Measurements from ENCODE around the gene ACOT11.

Gene ACOT11

DNA sequence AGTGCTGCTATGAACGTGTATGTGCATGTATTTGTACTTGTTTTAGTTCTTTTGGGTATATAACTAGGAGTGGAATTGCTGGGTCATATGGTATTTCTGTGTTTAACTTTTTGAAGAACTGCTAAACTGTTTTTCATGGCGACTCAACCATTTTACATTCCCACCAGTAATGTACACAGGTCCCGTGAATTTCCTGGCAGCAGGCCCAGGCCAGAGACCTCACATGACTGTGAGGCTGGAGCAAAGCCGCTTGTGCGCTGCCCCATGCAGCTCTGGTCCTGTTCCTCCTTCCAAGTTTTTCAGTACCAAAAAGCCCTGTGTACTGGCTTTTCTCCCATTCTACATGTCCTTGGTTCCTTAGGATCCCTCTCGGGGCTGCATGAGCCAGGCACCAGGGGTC lies 29.6 kb downstream of the ACOT11 start:
- Histone ChIP-seq H3K9me2 (replicated peaks; ENCODE audit: insufficient read depth, low read length) (no peaks in the 10 kb centered on the region), H3K27me3 (replicated peaks; ENCODE audit: insufficient read depth, low read length) (no peaks in the 10 kb centered on the region), H3K9me3 (replicated peaks; ENCODE audit: insufficient read depth, low read length) (no peaks in the 10 kb centered on the region), H3F3A (ENCODE audit: insufficient read depth, low read length) (no peaks in the 10 kb centered on the region), H3K79me2 (ENCODE audit: low read length) (no peaks in the 10 kb centered on the region), H3K9ac (ENCODE audit: low read length) (no peak overlapping the region), H3K36me3 (replicated peaks; ENCODE audit: insufficient read depth, low read length) (no peaks in the 10 kb centered on the region), H3K27ac (ENCODE audit: low read length) (no peak overlapping the region), H2AFZ (ENCODE audit: low read length) (no peak overlapping the region), H3K4me1 (ENCODE audit: low read length) (no peaks in the 10 kb centered on the region), H4K20me1 (ENCODE audit: insufficient read depth, low read length) (no peaks in the 10 kb centered on the region), H3K4me2 (ENCODE audit: low read depth, low read length) (no peak overlapping the region), H3K4me3 (ENCODE audit: low read length) (no peak overlapping the region)
- DNase-seq: no peak
- TF ChIP-seq EZH2 (optimal IDR thresholded peaks at IDR 0.05; ENCODE audit: low read depth, low read length) (no peak), CTCF (IDR thresholded peaks at IDR 0.05; ENCODE audit: low read length) (no peak), EZH2phosphoT487 (IDR thresholded peaks at IDR 0.05; ENCODE audit: low read length) (no peak)

- H3K27ac ChIP-seq (ENCODE audit: low read length): no peak overlapping the region
- no peaks in the 10 kb centered on the region for H3K27me3 ChIP-seq (replicated peaks; ENCODE audit: insufficient read depth, low read length)
These were observed 31.3 kb downstream of the ACOT11 start for GRCh38 chr1:54579337-54579781.

GRCh38 chr1:54580856-54581550 lies 33.0 kb downstream of the ACOT11 start:
- Histone ChIP-seq H2AFZ (ENCODE audit: low read length) (no peak overlapping the region), H4K20me1 (ENCODE audit: insufficient read depth, low read length) (no peaks in the 10 kb centered on the region), H3K4me3 (ENCODE audit: low read length) (no peak overlapping the region), H3K4me2 (ENCODE audit: low read depth, low read length) (no peak overlapping the region), H3K27ac (ENCODE audit: low read length) (no peak overlapping the region), H3F3A (ENCODE audit: insufficient read depth, low read length) (no peaks in the 10 kb centered on the region), H3K9ac (ENCODE audit: low read length) (no peak overlapping the region), H3K79me2 (ENCODE audit: low read length) (no peaks in the 10 kb centered on the region), H3K27me3 (replicated peaks; ENCODE audit: insufficient read depth, low read length) (no peaks in the 10 kb centered on the region), H3K9me2 (replicated peaks; ENCODE audit: insufficient read depth, low read length) (no peaks in the 10 kb centered on the region), H3K36me3 (replicated peaks; ENCODE audit: insufficient read depth, low read length) (no peaks in the 10 kb centered on the region), H3K4me1 (ENCODE audit: low read length) (no peaks in the 10 kb centered on the region), H3K9me3 (replicated peaks; ENCODE audit: insufficient read depth, low read length) (no peaks in the 10 kb centered on the region)
- DNase-seq: no peak
- TF ChIP-seq EZH2phosphoT487 (IDR thresholded peaks at IDR 0.05; ENCODE audit: low read length) (no peak), CTCF (IDR thresholded peaks at IDR 0.05; ENCODE audit: low read length) (no peak), EZH2 (optimal IDR thresholded peaks at IDR 0.05; ENCODE audit: low read depth, low read length) (no peak)

More at GRCh38 chr1:54579337-54579781, 31.3 kb downstream of the ACOT11 start:
- no peak overlapping the region for H3K4me2 ChIP-seq (ENCODE audit: low read depth, low read length)
- no peak for DNase-seq
- no peaks in the 10 kb centered on the region for H3K36me3 ChIP-seq (replicated peaks; ENCODE audit: insufficient read depth, low read length)
- H3K4me3 ChIP-seq (ENCODE audit: low read length): no peak overlapping the region
- H3F3A ChIP-seq (ENCODE audit: insufficient read depth, low read length): no peaks in the 10 kb centered on the region
- H3K9me3 ChIP-seq (replicated peaks; ENCODE audit: insufficient read depth, low read length): no peaks in the 10 kb centered on the region
- no peak overlapping the region for H3K9ac ChIP-seq (ENCODE audit: low read length)
- no peak overlapping the region for H2AFZ ChIP-seq (ENCODE audit: low read length)
- H3K9me2 ChIP-seq (replicated peaks; ENCODE audit: insufficient read depth, low read length): no peaks in the 10 kb centered on the region
- no peaks in the 10 kb centered on the region for H3K4me1 ChIP-seq (ENCODE audit: low read length)
- no peaks in the 10 kb centered on the region for H4K20me1 ChIP-seq (ENCODE audit: insufficient read depth, low read length)
- H3K79me2 ChIP-seq (ENCODE audit: low read length): no peaks in the 10 kb centered on the region
- TF ChIP-seq EZH2phosphoT487 (IDR thresholded peaks at IDR 0.05; ENCODE audit: low read length): no peak
- TF ChIP-seq EZH2 (optimal IDR thresholded peaks at IDR 0.05; ENCODE audit: low read depth, low read length): no peak
- no peak for TF ChIP-seq CTCF (IDR thresholded peaks at IDR 0.05; ENCODE audit: low read length)

All from MM.1S (cell line).